Right cardiac atrium (tissue), 5 donors: ENCODE results near the gene LRRC55. TPM values are rescaled to one million over a fixed set of nuclear protein-coding genes. Genes with fewer than 3 reads are reported as not detected.

Experiments used
- ATAC-seq, 2 donors: fragments of 200-7000 bp; cut with Tn5 transposase; one replicate each; pipeline versions ENCODE4 v1.8.0 to v1.9.1; 2020; ENCODE audit warnings: moderate library complexity in 2 of 2, mild to moderate bottlenecking in 1 of 2
- DNase-seq, 3 donors: peaks; one replicate each; pipeline ENCODE4 v3.0.0-alpha.2; 2020
- H3K27ac ChIP-seq: one replicate; pipeline ENCODE4 v1.5.1; 2013; ENCODE audit warnings: mild to moderate bottlenecking, low read length, control low read depth, moderate library complexity
- H3K27me3 ChIP-seq: one replicate; pipeline ENCODE4 v1.6.1; 2013; ENCODE audit not compliant: control insufficient read depth, insufficient read depth
- H3K4me1 ChIP-seq: one replicate; pipeline ENCODE4 v1.6.1; 2013; ENCODE audit warnings: low read length; ENCODE audit not compliant: control insufficient read depth, insufficient read depth
- H3K4me3 ChIP-seq: one replicate; pipeline ENCODE4 v1.5.1; 2013; ENCODE audit warnings: low read length, control low read depth
- H3K9me3 ChIP-seq: one replicate; pipeline ENCODE4 v1.6.1; 2013; ENCODE audit warnings: low read length; ENCODE audit not compliant: control insufficient read depth
- WGBS: extraction: QIAGEN DNeasy Blood & Tissue Kit; methylation state at CpG from one replicate; pipeline ENCODE4 v1.1.7; 2013; 5-methylcytosine and 5-hydroxymethylcytosine counted together
- intact Hi-C, 4 donors: fragments of 100-400 bp; cut with DNase I; formaldehyde crosslinking; loops; one replicate each; pipeline versions ENCODE4 v1.11.0 to v1.14.0; 2022 to 2023
- polyA plus RNA-seq: library from polyadenylated mRNA; stranded (reverse); fragments of 200-250 nt; gene quantifications from one replicate; pipeline ENCODE4 v1.2.3, GENCODE V29; 2013
- total RNA-seq, 4 donors: library from RNA; stranded (reverse); fragmentation: NEBNext Ultra II Directional; extraction: Animal tissue kit (Norgen Biotek cat#: 25700); gene quantifications; one replicate each; pipeline ENCODE4 v1.2.1, GENCODE V29; 2021
- donor health status: healthy with polysubstance abuse.
- donor health status: DM: no; HTN: yes; CAD: no.
- donor health status: DM: no; HTN: no; CAD: no.
- donor health status: DM: no; HTN: yes; CAD: no; lungs with severe emphysema.
- donor health status: DM: yes; HTN: yes; CAD: no.

Gene LRRC55
- total and polyA plus RNA-seq, 5 donors, result 0.02 to 0.09 (median 0.09) TPM; not detected in 1

GRCh38 chr11:57150454-57150917 is 31.3 kb upstream of the LRRC55 start:
- DNase-seq (no peak), ATAC-seq (peak; percentile 32 to 44)
- peaks cover 3% of the 10 kb centered on the region for H3K4me1 ChIP-seq
- H3K4me3 ChIP-seq, result no peak overlapping the region
- intact Hi-C loops, result no loop called here
- no peaks in the 10 kb centered on the region for H3K27me3 ChIP-seq
- no peak overlapping the region for H3K27ac ChIP-seq
- WGBS, result 24% methylated on average over 4 of the region's 4 CpGs
- H3K9me3 ChIP-seq, result no peaks in the 10 kb centered on the region

GRCh38 chr11:57152134-57152533 is 29.6 kb upstream of the LRRC55 start:
- ATAC-seq (no peak), DNase-seq (no peak)
- no peak overlapping the region for H3K4me3 ChIP-seq
- WGBS, result 61% methylated on average over 2 of the region's 2 CpGs
- no peaks in the 10 kb centered on the region for H3K9me3 ChIP-seq
- H3K27ac ChIP-seq, result no peak overlapping the region
- intact Hi-C loops, result no loop called here
- peaks cover 3% of the 10 kb centered on the region for H3K4me1 ChIP-seq
- no peaks in the 10 kb centered on the region for H3K27me3 ChIP-seq

GRCh38 chr11:57153448-57153847 is 28.3 kb upstream of the LRRC55 start:
- Histone ChIP-seq H3K27ac (no peak overlapping the region), H3K27me3 (no peaks in the 10 kb centered on the region), H3K4me3 (no peak overlapping the region), H3K9me3 (no peaks in the 10 kb centered on the region), H3K4me1 (peaks cover 3% of the 10 kb centered on the region)
- ATAC-seq (no peak), DNase-seq (no peak)
- intact Hi-C loops, result no loop called here

- Histone ChIP-seq H3K4me3 (no peak overlapping the region), H3K27ac (no peak overlapping the region), H3K9me3 (no peaks in the 10 kb centered on the region), H3K4me1 (peaks cover 3% of the 10 kb centered on the region), H3K27me3 (no peaks in the 10 kb centered on the region)
- no peak for DNase-seq
- intact Hi-C loops, result no loop called here
- ATAC-seq, result no peak
- WGBS, result 87% methylated on average over 2 of the region's 2 CpGs
These were observed 27.0 kb upstream of the LRRC55 start for GRCh38 chr11:57154739-57155138.

GRCh38 chr11:57155400-57155799 is 26.4 kb upstream of the LRRC55 start:
- intact Hi-C loops, result no loop called here
- H3K27me3 ChIP-seq, result no peaks in the 10 kb centered on the region
- whole genome bisulfite sequencing, result 84% methylated on average over 1 of the region's 1 CpG
- no peak for ATAC-seq
- no peak overlapping the region for H3K4me3 ChIP-seq
- H3K4me1 ChIP-seq, result no peaks in the 10 kb centered on the region
- no peaks in the 10 kb centered on the region for H3K9me3 ChIP-seq
- no peak for DNase-seq
- H3K27ac ChIP-seq, result no peak overlapping the region

GRCh38 chr11:57155838-57156607 is 25.7 kb upstream of the LRRC55 start:
- H3K9me3 ChIP-seq, result no peaks in the 10 kb centered on the region
- WGBS, result 72% methylated on average over 10 of the region's 10 CpGs
- no peaks in the 10 kb centered on the region for H3K4me1 ChIP-seq
- DNase-seq (no peak), ATAC-seq (no peak)
- intact Hi-C loops, result no loop called here
- no peak overlapping the region for H3K4me3 ChIP-seq
- H3K27me3 ChIP-seq, result no peaks in the 10 kb centered on the region
- H3K27ac ChIP-seq, result no peak overlapping the region

- WGBS, result 96% methylated on average over 4 of the region's 4 CpGs
- no peaks in the 10 kb centered on the region for H3K4me1 ChIP-seq
These were observed 24.8 kb upstream of the LRRC55 start for GRCh38 chr11:57156928-57157327.

GRCh38 chr11:57157624-57158023 is 24.1 kb upstream of the LRRC55 start:
- Histone ChIP-seq H3K27ac (no peak overlapping the region), H3K27me3 (no peaks in the 10 kb centered on the region), H3K9me3 (no peaks in the 10 kb centered on the region), H3K4me3 (no peak overlapping the region), H3K4me1 (no peaks in the 10 kb centered on the region)
- WGBS, result 74% methylated on average over 3 of the region's 3 CpGs
- no peak for ATAC-seq
- intact Hi-C loops, result no loop called here
- no peak for DNase-seq

More at GRCh38 chr11:57156928-57157327, 24.8 kb upstream of the LRRC55 start:
- intact Hi-C loops, result no loop called here
- no peak for DNase-seq
- Histone ChIP-seq H3K27me3 (no peaks in the 10 kb centered on the region), H3K27ac (no peak overlapping the region), H3K4me3 (no peak overlapping the region), H3K9me3 (no peaks in the 10 kb centered on the region)
- ATAC-seq, result no peak

- no peak for DNase-seq
- H3K4me1 ChIP-seq, result no peaks in the 10 kb centered on the region
- intact Hi-C loops, result no loop called here
- 78% methylated on average over 5 of the region's 5 CpGs for WGBS
- H3K4me3 ChIP-seq, result no peak overlapping the region
- H3K27me3 ChIP-seq, result no peaks in the 10 kb centered on the region
- no peak for ATAC-seq
- no peak overlapping the region for H3K27ac ChIP-seq
- H3K9me3 ChIP-seq, result no peaks in the 10 kb centered on the region
These were observed 23.6 kb upstream of the LRRC55 start for GRCh38 chr11:57158180-57158579.

GRCh38 chr11:57158599-57158998 is 23.2 kb upstream of the LRRC55 start:
- no peak overlapping the region for H3K27ac ChIP-seq
- H3K4me1 ChIP-seq, result peaks cover under 1% of the 10 kb centered on the region
- H3K4me3 ChIP-seq, result no peak overlapping the region
- 82% methylated on average over 1 of the region's 1 CpG for WGBS
- no peaks in the 10 kb centered on the region for H3K27me3 ChIP-seq
- no peaks in the 10 kb centered on the region for H3K9me3 ChIP-seq
- no peak for ATAC-seq
- no peak for DNase-seq
- intact Hi-C loops, result no loop called here

- peaks cover 3% of the 10 kb centered on the region for H3K4me1 ChIP-seq
- H3K9me3 ChIP-seq, result no peaks in the 10 kb centered on the region
- H3K27ac ChIP-seq, result no peak overlapping the region
- ATAC-seq, result no peak
- no peaks in the 10 kb centered on the region for H3K27me3 ChIP-seq
- WGBS, result 74% methylated on average over 2 of the region's 2 CpGs
- no peak for DNase-seq
- intact Hi-C loops, result no loop called here
- no peak overlapping the region for H3K4me3 ChIP-seq
These were observed 21.1 kb upstream of the LRRC55 start for GRCh38 chr11:57160665-57161064.

GRCh38 chr11:57161351-57161750 is 20.4 kb upstream of the LRRC55 start:
- H3K27me3 ChIP-seq, result no peaks in the 10 kb centered on the region
- DNase-seq (no peak), ATAC-seq (no peak)
- 83% methylated on average over 5 of the region's 5 CpGs for WGBS
- no peak overlapping the region for H3K27ac ChIP-seq
- intact Hi-C loops, result no loop called here
- H3K4me1 ChIP-seq, result peaks cover 3% of the 10 kb centered on the region
- no peaks in the 10 kb centered on the region for H3K9me3 ChIP-seq
- H3K4me3 ChIP-seq, result no peak overlapping the region
